Prostate gland (tissue), 2 donors: ENCODE data around the gene HADHA.

Source experiments
- CTCF ChIP-seq, 4 experiments: fragments of 200-600 bp in 2 of 4; fragments of 450-650 bp in 2 of 4; sonication (generic) in 2 of 4; IDR thresholded peaks; 1 replicate in 3 of 4; 2 replicates in 1 of 4; pipeline ENCODE4 v1.5.1; 2016 to 2019; ENCODE audit warnings: antibody characterized with exemption in 4 of 4, mild to moderate bottlenecking in 2 of 4, moderate library complexity in 2 of 4
- POLR2A ChIP-seq: fragments of 450-650 bp; IDR thresholded peaks from one replicate; pipeline ENCODE4 v1.6.1; 2016; ENCODE audit warnings: antibody characterized with exemption, mild to moderate bottlenecking
- POLR2AphosphoS5 ChIP-seq: sonication (generic); formaldehyde crosslinking; IDR thresholded peaks from one replicate; pipeline ENCODE4 v1.6.1; 2017; ENCODE audit warnings: antibody characterized with exemption

- no peak for TF ChIP-seq CTCF (IDR thresholded peaks at IDR 0.05)
- no peak for TF ChIP-seq POLR2A
- no peak for TF ChIP-seq POLR2AphosphoS5
These were observed 65.5 kb downstream of the HADHA start for GRCh38 chr2:26178746-26179436.
